ENCODE data around the gene SETBP1.

Gene SETBP1

DNA sequence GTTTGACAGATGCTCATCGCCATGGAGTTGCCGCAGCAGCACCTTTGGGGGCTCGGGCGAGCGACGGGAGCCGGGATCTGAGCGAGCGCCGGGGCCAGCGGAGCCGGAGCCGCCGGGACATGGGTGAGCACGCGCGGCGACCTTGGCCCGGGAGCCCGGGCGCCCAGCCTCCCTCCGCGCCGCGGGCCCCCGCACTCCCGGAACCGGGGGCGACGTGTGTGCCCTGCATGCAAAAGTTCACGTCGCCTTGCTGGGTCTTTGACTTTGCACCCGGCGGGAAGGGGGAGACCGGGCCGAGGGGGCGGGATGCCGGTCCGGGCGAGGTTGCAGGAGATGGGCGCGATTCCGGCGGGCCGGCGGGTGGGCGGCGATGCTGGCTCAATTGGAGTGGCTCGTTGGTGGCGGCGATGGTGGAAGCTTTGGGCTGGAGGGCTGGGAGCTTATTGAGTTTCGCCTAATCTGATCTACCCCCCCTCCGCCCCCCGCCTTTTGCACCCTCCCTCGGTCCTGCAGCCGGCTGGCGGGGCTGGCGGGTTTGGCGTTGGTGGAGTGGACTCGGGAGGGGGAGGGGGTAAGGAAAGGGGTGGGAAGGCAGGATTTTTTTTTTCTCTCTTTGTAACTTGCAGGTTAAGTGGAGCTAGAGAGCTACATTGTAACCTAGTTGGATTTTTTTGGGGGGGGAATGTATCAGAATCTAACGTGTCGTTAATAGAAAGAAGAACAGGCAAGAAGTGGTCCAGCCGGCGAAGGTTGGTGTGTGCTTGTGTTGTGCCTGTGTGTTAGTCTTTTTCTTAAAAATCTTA is at the start of gene SETBP1:
SETBP1 (plus strand) TSS at position 616 of the 803 bp plus-strand sequence. CDS start 20,459 bp downstream, outside the sequence.
- DNase-seq = peak; percentile 38 to 40

DNA sequence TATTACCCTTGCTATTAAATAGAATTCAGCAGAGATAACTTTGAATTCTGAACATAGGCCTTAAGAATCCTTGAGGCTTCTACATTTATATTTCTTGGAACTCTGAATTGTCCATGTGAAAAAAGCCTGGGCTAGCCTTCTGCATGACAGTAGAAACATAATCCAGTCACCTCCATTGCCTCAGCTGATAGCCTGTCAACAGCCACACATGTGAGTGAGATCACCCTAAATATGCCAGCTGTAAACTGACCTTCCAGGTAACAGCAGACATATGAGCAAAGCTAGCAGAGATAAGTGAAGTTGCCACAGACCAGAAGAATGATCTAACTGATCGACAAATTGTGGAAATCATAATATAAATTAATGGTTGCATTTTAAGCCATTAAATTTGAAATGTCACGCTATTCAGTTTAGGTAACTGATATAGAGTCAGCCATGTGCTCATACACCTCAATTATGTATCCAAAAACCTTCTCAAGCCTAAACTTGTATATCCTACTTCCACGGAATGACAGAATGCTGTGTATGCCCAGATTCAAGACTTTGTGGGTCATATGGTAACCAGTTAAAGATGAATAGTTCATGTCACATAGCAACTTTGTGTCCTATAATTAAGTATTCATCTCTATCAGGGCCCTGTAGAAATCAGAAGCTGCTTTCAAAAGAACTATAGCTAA is 48.1 kb upstream of the SETBP1 start:
- no peak for DNase-seq

DNA sequence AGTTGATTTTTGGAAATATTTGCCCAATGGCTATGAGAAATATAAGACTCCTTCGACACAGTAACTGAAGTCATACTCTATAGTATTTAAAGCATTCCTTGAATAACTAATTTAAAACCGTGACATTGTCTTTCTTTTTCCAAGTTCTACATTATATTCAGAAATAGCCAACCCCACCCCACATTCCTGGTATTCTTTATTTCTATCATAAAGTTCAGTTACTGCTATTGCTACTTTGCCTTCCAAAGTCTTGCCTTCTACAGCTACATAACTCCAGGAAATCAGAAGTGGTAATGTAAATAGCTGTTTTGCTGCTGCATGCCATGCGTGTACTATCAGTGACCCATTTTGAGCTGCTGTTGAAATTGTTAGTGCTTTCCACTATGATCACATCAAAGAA is 45.1 kb upstream of the SETBP1 start:
- DNase-seq = no peak

GRCh38 chr18:44636241-44636640 is 44.4 kb upstream of the SETBP1 start:
- DNase-seq = no peak

GRCh38 chr18:44637210-44638033 is 43.3 kb upstream of the SETBP1 start:
- DNase-seq = no peak

DNA sequence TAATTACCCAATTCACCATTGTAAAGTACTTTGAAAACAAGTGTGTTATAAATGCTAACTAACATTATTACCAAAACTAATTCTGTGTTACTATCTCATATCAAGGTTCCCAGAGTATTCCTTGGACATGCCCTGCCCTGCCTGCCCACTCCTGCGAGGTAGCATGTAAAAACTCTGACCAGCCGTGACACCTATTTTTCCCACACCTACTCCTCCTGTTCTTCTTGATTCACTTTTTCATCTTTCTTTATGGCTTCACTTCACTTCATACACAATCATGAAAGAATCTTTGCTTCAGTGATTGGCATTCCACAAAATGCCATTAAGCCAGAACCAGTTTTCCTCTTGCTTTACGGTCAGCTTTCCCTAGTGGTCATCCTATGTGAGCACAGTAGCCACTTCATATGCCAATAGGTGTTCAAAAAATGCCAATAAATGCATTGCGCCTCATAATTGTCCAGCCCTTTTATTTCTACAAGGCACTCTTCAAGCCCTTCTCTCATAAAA is 42.6 kb upstream of the SETBP1 start:
- DNase-seq = no peak

GRCh38 chr18:44638811-44639210 is 41.9 kb upstream of the SETBP1 start:
- no peak for DNase-seq

- DNase-seq = no peak
These were observed 37.7 kb upstream of the SETBP1 start for GRCh38 chr18:44643004-44643403.

DNA sequence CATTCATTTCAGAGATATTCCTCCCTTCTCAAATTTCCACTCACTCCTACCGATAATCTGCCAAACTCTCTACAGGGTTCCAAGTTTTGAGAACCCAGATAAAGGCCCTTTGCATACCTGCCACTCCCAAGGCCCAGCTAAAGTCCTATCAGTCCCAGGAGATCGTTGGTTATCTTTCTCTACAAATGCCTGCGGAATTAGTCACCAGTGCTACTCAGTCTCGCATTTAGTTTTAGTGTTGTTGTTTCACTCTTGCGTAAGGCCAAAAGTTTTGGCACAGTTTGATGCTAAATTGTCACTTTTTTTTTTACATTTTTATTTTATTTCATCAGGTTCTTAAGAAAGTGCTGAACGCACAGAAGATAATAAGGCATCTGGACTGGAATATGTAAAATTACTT is 29.2 kb upstream of the SETBP1 start:
- no peak for DNase-seq

- no peak for DNase-seq
These were observed 28.6 kb upstream of the SETBP1 start for GRCh38 chr18:44651918-44652572.

DNA sequence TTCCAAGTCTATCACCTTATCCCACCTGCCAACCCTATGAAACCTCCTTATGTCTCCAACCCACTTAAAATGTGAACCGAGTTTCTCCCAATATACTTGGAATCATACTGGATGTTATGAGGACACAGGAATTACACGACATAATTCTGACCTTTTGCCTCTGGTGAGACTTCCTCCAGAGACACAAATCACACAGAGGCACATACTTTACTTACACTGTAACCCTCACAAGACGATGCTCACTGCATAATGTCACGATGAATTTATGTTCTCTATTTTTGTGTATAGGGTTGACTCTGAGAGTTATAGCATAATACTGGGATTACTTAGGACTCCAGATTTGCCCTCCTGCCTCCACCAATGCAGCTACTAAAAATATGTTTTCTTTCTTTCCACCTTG is 28.0 kb upstream of the SETBP1 start:
- no peak for DNase-seq

DNA sequence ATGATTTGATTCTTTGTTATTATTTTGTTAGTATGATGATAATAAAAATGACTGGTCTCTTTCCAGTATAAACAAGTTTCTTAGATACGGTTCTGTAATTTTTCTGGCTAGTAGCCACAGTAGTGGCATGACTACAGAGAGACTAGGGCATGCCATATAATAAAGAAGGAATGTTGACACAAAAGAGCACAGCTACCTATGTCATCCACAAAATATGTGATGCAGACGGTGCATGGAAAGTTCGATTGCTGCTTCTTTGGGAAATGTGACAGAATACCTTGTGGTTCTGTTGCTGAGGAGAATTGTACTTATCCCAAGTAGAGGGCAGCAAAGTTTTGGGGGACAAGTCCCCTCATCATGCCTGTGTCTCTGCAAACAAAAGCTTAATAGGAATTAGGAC is 26.1 kb upstream of the SETBP1 start:
- no peak for DNase-seq

GRCh38 chr18:44655435-44655834 is 25.3 kb upstream of the SETBP1 start:
- DNase-seq = no peak

- no peak for DNase-seq
These were observed 20.9 kb upstream of the SETBP1 start for GRCh38 chr18:44659771-44660170.

DNA sequence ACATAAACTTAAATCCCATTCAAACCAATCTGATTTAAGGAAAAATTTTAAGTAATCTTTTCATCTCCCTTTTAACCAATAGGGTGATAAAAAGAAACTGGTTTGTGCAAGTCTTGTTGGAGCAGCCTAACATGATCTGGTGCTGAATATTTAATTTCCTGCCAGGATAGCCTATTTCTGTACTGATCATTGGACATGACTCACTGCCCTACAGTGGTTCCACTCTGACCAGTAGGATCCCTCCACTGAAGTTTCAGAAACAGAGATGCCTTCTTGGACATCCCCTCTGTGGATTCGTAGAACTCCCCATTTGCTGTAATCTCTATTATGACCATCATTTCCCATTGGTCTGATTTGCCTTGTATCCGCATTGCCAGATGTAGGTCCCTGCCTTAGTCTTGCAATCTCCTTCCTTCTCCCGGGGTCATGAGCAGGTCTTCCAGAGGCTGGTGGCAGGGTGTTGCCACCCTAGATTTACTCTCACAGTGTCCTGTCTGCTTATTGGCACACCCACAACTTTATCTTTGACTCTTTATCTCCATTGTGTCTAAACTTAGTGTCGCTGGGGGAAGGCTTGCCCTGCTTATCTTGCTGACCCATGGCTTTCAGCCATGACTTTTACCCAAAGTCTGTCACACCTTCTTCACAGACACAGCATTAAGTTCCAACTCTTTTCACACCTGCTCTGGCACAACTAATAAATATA is 12.3 kb upstream of the SETBP1 start:
- DNase-seq = no peak

DNA sequence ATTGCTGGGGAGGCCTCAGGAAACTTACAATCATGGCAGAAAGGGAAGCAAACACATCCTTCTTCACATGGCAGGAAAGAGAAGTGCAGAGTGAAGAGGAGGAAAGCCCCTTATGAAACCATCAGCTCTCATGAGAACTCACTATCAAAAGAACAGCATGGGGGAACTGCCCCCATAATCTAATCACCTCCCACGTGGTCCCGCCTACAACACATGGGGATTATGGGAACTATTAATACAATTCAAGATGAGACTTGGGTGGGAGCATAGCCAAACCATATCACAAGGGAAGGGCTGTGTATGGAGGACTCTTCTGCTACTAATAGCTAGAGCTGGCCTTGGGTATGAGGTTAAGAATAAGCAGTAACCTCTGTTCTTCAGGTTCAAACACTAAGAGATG is 8.8 kb upstream of the SETBP1 start:
- DNase-seq = no peak

DNA sequence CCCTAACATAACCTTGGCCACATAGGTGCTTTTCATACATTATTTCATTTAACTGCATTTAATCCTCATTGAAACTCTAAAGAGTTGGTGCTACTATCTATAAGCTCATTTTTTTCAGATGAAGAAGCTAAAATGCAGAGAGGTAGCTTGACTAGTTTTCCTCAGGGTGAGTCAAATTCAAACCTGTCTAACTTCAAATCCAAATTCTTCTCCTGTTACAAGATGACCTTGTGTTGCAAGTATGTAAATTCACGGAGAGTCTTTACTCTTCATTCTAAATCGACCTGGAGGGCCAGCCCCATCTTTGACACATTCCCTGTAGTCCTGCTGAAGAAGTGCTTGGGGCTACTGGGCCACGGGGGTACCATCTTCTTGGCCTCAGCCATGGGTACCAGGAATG is 8.2 kb upstream of the SETBP1 start:
- no peak for DNase-seq

DNA sequence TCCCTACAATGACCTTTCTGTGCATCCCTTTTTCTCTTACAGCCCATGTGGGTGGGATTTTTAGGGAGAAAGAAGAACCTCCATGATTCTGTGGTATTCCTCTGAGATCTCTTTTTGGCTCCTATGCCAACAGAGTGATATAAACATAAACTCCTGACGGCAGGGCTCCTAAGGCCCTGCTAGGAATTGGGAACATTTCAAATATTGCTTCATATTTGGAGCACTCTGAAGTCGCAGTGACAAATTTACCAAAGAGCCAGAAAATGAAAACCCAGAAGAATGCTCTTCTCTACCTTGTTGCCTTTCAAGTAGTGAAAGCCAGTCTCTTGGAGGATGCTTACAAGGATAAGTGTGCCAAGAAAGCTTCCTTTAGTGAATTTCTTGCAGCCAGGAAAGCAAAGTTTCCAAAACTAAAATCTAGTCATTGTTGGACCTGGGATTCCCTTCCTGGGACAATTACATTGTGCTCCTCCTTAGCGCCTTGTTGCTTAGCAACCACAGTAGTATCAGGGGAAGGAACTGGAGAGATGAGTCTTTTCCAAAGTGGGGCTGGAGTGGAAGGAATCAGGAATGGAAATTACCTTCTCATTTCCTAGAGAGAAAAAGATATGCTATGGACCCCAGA is 7.3 kb upstream of the SETBP1 start:
- no peak for DNase-seq

- no peak for DNase-seq
These were observed 2.8 kb upstream of the SETBP1 start for GRCh38 chr18:44677933-44678332.

DNA sequence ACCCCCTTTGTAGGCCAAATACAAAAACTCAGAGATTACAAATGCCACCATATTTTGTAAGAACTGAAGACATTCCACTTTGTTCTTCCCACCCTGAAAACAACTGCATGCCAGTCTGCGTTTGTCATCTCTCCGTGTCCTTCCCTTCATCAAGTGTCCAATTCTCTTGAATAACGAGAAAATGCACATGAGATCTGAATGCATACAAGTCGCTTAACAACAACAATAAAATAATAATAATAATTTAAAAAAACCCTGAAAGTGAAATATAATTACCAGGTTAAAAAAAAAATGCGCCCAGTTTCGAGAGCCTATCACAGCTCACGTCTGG is 2.0 kb upstream of the SETBP1 start:
- DNase-seq = no peak

DNA sequence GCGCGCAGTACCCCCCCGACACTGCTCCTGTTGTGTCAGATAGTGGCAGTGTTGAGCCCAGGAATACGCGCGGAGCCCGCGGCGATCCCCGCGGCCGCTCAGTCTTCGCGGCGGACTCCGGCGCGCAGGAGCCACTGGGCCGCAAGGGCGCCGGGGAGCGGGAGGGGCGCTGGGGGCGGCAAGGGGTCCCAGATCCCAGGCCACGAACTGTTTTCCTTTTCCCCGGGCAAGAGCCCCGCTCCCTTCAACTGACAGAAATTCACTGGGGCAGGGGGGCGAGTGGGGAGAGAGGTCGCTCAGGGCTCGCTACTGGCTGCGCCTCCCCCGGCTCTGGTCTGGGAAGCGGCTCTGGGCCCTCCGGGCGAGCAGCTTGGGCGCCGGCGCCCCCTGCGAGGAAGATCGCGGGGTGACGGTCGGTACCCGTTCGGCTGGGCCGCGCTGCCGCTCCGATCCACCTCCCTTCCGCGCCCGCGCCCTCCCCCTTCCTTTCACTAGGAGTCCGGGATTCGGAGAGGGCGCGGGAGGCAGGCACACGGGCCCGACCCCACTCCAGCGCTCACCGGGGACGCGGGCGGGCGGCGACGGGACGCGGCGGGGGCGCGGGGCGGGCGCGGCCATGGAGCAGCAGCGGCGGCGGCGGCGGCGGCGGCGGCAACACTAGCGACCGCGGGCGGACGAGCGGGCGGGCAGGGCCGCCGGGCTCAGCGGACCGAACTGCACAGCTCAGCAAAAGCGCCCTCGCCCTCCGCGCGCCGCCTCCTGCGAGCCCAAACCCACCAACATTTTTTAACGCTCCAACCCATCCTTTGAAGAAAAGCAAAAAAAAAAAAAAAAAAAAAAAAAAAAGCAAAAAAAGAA is 1.4 kb upstream of the SETBP1 start:
- peak; percentile 81 to 90 for DNase-seq
